Measurements from ENCODE around the gene CLIP2.

- TF ChIP-seq, protein P1, sequence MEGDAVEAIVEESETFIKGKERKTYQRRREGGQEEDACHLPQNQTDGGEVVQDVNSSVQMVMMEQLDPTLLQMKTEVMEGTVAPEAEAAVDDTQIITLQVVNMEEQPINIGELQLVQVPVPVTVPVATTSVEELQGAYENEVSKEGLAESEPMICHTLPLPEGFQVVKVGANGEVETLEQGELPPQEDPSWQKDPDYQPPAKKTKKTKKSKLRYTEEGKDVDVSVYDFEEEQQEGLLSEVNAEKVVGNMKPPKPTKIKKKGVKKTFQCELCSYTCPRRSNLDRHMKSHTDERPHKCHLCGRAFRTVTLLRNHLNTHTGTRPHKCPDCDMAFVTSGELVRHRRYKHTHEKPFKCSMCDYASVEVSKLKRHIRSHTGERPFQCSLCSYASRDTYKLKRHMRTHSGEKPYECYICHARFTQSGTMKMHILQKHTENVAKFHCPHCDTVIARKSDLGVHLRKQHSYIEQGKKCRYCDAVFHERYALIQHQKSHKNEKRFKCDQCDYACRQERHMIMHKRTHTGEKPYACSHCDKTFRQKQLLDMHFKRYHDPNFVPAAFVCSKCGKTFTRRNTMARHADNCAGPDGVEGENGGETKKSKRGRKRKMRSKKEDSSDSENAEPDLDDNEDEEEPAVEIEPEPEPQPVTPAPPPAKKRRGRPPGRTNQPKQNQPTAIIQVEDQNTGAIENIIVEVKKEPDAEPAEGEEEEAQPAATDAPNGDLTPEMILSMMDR (IDR thresholded peaks at IDR 0.05; ENCODE audit: low read depth, low read length), result no peak
- no peak for TF ChIP-seq POLR2A (IDR thresholded peaks at IDR 0.05; ENCODE audit: extremely low read depth, insufficient read length)
- TF ChIP-seq MYC (IDR thresholded peaks at IDR 0.05; ENCODE audit: low read depth, low read length), result no peak
- TF ChIP-seq, protein P2, sequence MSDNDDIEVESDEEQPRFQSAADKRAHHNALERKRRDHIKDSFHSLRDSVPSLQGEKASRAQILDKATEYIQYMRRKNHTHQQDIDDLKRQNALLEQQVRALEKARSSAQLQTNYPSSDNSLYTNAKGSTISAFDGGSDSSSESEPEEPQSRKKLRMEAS (IDR thresholded peaks at IDR 0.05; ENCODE audit: low read depth, low read length), result no peak
Observed at GRCh38 chr7:74429153-74429747, 140.0 kb downstream of the CLIP2 start.

All from NB4 (cell line).